GM18498 (cell line): ENCODE data around the gene XYLB.

ENCODE experiments used
- ATAC-seq: cut with Tn5 transposase; IDR thresholded peaks from one replicate; pipeline ENCODE4 v1.9.1; 2021; ENCODE audit warnings: mild to moderate bottlenecking, moderate library complexity; ENCODE audit not compliant: unreplicated experiment

The XYLB gene

GRCh38 chr3:38361496-38361895 lies 14.9 kb downstream of the XYLB start:
- no peak for ATAC-seq

DNA sequence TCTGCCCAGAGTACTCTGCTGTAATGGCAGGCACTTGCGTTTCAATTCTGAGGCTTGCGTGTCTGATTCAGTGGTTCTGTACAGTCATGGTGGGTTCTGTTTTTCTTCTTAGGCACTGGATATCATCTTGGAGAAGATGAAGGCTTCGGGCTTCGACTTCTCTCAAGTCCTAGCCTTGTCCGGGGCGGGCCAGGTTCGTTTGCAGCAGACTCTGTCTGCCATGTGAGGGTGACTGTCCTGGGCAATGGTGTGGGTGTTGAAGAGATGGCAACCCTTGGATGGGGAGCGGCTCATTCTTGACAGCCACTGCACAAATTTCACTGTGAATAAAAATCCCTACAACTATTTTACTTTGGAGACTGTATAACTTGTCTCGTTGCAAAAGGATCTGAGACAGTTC lies 16.2 kb downstream of the XYLB start:
- ATAC-seq: no peak

DNA sequence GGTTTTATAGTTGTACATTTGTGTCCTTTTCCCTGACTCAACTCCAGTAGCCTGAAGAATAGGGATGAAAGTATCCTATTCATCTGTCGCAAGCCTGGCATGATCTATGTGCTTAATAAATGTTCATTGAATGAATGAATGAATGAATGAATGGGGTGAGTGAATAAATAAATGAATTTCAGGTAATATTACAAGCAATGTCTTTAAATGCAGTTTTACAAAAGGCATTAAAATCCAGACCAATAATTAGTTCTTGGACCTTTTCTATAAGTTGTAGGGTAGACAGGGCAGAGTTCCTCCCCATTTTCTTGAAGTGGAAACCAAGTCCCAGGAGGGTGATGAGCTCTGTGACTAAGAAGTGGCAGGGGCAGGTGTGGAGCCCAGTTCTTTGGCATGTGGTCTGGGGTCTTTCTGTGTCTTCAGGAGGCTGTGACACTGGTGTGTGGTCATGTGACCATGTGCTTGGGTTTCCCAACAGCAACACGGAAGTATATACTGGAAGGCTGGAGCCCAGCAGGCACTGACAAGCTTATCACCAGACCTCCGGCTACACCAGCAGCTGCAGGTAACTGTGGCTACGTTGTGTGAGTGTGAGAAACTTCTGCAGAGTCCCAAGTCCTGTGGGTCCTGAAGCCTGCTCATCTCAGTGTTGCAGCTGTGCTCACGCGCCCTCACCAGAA lies 18.3 kb downstream of the XYLB start:
- no peak for ATAC-seq

GRCh38 chr3:38365469-38366062 lies 19.0 kb downstream of the XYLB start:
- no peak for ATAC-seq

DNA sequence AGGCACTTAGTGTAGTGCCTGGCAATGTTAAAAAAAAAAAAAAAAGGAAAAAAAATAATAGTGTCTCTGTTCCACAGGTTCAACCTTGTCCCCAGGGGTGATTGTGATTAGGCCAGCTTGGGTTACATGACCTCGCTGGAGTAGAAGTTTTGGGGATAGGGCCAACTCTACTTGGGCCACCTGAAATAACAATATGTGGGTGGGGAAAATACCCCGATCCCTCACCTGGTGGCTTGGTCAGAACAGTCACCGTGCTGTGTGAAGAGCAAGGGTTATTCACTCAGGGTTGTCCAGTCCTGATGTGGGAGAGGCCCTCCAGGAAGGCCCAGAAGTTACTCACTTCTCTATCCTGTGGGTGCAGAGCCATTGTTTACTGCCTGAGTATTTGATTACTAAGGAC lies 19.5 kb downstream of the XYLB start:
- no peak for ATAC-seq

DNA sequence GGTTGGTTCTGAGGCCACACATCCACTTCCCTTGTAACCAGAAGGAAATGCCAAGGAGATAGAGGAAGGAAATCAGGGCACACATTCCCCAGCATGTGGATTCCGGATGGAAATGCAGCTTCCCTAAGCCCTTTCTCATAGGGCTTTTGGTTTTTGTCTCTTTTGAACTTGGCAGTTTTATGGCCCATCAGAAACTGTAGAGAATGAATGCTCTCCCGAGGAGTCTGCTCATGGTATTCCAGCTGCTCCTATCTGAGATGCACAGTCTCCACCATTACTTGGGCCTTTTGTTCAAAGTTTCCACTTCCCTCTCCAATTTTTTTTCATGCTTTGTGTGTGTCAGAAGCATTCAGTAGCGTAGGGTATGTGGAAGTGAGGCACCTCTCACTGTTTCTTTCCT lies 21.2 kb downstream of the XYLB start:
- no peak for ATAC-seq

DNA sequence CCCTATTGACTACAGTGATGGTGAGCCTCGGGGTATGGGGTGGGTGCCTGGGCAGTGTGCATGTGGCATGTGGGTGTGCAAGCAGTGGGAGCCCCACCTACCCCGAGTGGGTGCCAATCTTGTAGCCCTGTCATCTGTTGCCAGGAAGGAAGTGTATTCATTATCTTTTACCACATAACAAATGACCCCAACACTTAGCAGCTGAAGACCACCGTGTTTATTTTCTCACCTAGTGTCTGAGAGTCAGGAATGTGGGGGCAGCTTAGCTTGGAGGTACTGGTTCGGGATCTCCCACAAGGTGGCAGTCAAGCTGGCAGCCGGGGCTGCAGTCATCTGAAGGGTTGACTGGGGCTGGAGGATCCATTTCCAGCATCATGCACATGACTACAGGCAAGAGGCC lies 21.7 kb downstream of the XYLB start:
- no peak for ATAC-seq

- no peak for ATAC-seq
Measured at GRCh38 chr3:38369186-38369585, 22.6 kb downstream of the XYLB start.

DNA sequence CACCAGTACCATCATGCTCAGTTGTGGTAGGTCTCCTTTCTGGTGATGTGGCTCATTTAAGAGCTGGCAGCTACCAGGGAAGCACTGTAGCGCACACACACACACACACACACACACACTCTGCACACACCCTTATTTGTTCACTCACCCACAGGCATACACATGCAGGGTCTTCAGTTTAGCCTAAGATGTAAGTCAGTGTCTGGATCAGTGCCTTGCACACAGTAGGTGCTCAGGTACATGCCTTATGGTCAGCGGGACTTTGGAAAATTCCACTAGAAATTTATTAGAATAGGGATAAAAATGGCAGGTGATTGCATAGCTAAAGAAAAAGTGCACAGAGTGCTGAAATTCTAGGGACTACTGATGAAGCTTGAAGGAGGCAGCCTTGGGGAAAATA lies 23.6 kb downstream of the XYLB start:
- ATAC-seq: no peak

DNA sequence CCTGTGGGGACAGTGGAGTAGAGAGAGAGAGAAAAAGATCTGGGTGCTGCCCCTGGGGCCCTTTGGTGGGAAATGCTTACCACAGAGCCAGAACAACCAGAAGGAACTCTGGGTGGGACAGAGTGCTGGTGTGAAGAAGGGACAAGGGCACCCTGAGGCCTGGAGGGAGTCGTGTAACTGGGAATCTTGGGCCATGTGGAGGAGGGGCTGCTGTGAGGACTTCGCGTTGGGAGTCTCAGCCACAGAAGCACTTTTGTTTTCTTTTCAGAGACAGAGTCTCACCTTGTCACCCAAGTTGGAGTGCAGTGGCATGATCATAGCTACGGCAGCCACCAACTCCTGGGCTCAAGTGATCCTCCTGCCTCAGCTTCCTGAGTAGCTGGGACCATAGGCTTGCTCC lies 24.3 kb downstream of the XYLB start:
- no peak for ATAC-seq

GRCh38 chr3:38371541-38372213 lies 25.1 kb downstream of the XYLB start:
- no peak for ATAC-seq

- no peak for ATAC-seq
Measured at GRCh38 chr3:38372214-38372601, 25.6 kb downstream of the XYLB start.

DNA sequence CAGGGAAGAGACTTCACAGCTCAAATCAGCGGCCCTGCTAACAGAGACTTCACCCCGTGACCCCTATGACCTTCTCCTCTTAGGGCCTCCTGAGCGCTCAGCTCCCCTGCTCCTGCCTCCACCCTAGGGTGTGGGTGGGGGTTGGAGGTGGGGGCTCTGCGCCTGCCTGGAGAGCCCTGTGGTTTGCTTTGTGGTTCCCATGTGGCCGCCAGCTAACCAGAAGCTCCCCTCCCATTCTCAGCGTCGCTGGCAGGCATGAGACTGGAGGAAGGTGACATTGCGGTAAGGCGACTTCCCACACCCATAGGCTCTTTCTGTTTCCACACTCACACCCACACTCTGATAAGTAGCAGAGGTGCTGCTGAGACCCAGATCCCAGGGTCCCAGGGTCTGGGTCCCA lies 27.6 kb downstream of the XYLB start:
- ATAC-seq: no peak

DNA sequence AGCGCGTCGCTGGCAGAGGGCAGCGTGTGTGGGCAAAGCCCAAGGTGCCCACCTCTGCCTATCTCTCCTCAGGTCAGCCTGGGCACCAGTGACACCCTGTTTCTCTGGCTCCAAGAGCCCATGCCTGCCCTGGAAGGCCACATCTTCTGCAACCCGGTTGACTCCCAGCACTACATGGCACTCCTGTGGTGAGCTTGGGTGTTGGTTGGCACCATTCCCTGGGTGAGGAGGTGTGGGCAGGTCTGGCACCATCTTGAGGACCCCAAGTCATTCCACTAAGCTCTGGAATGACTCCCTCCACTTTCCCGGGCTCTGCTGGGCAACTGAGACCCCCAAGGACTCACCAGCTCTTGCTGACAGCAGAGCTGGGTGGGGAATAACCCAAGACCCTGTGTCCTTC lies 28.5 kb downstream of the XYLB start:
- no peak for ATAC-seq

- no peak for ATAC-seq
Measured at GRCh38 chr3:38375488-38376097, 29.0 kb downstream of the XYLB start.

DNA sequence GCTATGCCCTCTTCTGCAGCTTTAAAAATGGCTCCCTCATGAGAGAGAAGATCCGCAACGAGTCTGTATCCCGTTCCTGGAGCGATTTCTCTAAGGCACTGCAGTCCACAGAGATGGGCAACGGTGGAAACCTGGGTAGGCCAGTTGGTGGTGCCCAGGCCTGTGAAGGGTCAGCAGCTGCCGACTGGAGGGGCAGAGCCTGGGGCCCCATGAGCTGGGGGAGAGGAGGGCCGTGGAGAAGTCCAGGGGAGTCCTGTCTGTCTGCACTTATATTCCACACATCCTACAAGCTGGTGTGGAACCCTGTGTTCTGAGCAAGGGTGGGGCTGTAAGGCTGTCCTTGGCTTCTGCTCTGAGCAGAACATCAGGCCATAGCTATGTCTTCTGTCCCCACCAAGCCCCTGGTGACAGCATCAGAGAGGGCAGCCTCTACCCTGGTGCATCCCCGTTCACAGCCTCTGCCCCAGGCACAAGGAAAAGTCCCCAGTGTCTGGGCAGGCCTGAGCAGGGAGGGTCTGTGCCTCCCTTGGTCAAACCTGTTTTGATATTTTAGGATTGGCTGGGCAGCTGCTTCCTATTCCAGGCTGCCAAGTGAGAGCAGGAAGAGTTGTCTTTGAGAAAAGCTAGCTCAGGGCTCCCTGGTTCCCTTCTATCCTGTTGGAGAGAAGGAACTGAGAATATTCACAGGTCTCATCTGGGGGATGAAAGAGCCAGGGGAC lies 29.7 kb downstream of the XYLB start:
- no peak for ATAC-seq

DNA sequence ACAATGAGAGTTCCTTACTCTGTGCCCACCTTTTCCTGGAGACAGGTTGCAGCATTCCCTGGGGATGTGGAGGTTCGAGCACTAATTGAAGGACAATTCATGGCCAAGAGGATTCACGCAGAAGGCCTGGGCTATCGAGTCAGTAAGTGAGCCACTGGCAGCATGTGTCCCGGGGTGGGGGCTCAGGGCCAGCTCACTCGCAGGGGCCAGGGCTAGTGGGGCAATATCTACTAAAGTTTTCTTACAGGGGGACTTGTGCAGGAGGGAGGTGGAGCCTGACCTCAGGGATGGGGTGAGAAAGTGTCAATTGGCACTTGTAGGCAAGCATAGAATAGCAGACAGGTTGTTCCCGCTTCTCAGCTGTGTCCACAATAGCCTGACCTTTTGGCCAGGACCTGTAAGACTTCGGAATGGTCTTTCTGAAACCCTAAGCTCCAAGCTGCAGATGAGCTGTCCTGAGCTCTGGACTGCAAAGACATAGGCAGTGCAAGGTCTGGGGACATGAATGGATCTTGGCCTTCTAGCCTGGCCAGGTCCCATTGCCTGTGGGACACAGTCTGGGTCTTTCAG lies 32.7 kb downstream of the XYLB start:
- ATAC-seq: no peak

DNA sequence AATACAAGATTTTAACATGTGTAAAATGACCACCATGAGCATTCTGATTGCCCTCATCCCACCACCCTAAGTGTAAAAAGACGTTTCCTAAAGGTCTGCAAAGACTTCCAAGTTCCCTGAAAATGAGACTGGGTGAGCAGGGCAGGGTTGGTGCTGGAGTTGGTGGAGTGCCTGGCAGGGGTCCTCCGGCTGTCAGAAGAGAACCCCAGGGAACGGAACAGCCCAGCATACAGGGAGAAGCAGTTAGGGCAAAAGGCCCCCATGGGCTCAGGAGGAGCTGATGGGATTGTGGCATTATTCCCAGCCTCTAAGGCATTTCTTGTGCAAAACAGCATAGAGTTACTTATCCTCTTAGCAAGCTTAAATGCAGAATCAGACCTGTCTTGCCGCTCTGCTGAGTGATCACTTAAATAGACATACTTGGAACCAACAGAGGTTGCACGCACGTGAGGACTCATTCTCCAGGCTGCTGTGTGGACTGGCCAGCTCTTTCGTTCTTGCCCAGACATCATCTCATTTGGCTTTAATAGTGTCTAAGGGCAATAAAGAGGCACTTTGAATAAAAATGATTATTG lies 36.0 kb downstream of the XYLB start:
- no peak for ATAC-seq

GRCh38 chr3:38383156-38383875 lies 36.7 kb downstream of the XYLB start:
- ATAC-seq: no peak
